B cell (primary cell): Measurements from ENCODE around the gene LAMA1. TPM values are rescaled to one million over a fixed set of nuclear protein-coding genes. Genes with fewer than 3 reads are reported as not detected.

Source experiments
- ATAC-seq: fragments of 200-7000 bp; cut with Tn5 transposase; one replicate; pipeline ENCODE4 v1.10.0; 2021; ENCODE audit warnings: low read depth, mild to moderate bottlenecking, moderate number of reproducible peaks, moderate library complexity
- CTCF ChIA-PET: fragments of 350-600 bp; sonication (Branson Sonifier 250); formaldehyde crosslinking; loops from one replicate; lab custom pipeline; 2021; ENCODE audit warnings: antibody characterized with exemption, inconsistent platforms; lab: Charles Lee
- POLR2A ChIA-PET: fragments of 350-600 bp; sonication (Branson Sonifier 250); formaldehyde crosslinking; loops from one replicate; lab custom pipeline; 2021; ENCODE audit warnings: antibody characterized with exemption; lab: Charles Lee
- DNase-seq: peaks from one replicate; pipeline ENCODE4 v3.0.0; 2013
- H2AFZ ChIP-seq: 2 replicates; pipeline ENCODE4 v1.6.1; 2012; ENCODE audit warnings: mild to moderate bottlenecking, low read depth, low read length; ENCODE audit not compliant: insufficient read depth, poor library complexity, severe bottlenecking
- H3K27ac ChIP-seq, 2 donors: 1 replicate in 1 of 2; 2 replicates in 1 of 2; pipeline ENCODE4 v1.5.1; 2012 to 2013; ENCODE audit warnings: low read length in 2 of 2, mild to moderate bottlenecking in 2 of 2, moderate library complexity in 1 of 2
- H3K27me3 ChIP-seq, 4 experiments: fragments of 200-600 bp in 1 of 4; sonication (generic) in 1 of 4; replicated peaks in 1 of 4; 1 replicate in 2 of 4; 2 replicates in 2 of 4; pipeline versions ENCODE4 v1.6.1 to v1.7.0; 2013 to 2016; ENCODE audit warnings: low read length in 3 of 4, mild to moderate bottlenecking in 2 of 4, mixed read lengths in 1 of 4, moderate library complexity in 1 of 4; ENCODE audit not compliant: insufficient read depth in 4 of 4, control insufficient read depth in 3 of 4; ENCODE audit errors: control extremely low read depth in 1 of 4
- H3K36me3 ChIP-seq, 2 experiments: replicated peaks in 1 of 2; 1 replicate in 1 of 2; 2 replicates in 1 of 2; pipeline versions ENCODE4 v1.6.1 to v1.7.1; 2013; ENCODE audit warnings: low read length in 1 of 2; ENCODE audit not compliant: insufficient read depth in 2 of 2, control insufficient read depth in 1 of 2; ENCODE audit errors: control extremely low read depth in 1 of 2, extremely low read depth in 1 of 2
- H3K4me1 ChIP-seq, 2 donors: fragments of 200-600 bp in 1 of 2; sonication (generic) in 1 of 2; 1 replicate in 1 of 2; 2 replicates in 1 of 2; pipeline versions ENCODE4 v1.5.1 to v1.6.1; 2013 to 2017; ENCODE audit warnings: low read length in 2 of 2; ENCODE audit not compliant: control insufficient read depth in 2 of 2, insufficient read depth in 2 of 2
- H3K4me2 ChIP-seq: replicated peaks from 2 replicates; pipeline ENCODE3; 2012; ENCODE audit warnings: mild to moderate bottlenecking, low read depth, low read length; ENCODE audit not compliant: poor library complexity, severe bottlenecking
- H3K4me3 ChIP-seq, 5 experiments: fragments of 200-600 bp in 1 of 5; sonication (generic) in 1 of 5; 1 replicate in 3 of 5; 2 replicates in 2 of 5; pipeline versions ENCODE4 v1.5.1 to v1.7.0; 2011 to 2016; ENCODE audit warnings: low read length in 4 of 5, mild to moderate bottlenecking in 4 of 5, low read depth in 2 of 5, control low read depth in 1 of 5, moderate library complexity in 1 of 5; ENCODE audit not compliant: insufficient read depth in 1 of 5; ENCODE audit errors: control extremely low read depth in 1 of 5, extremely low read depth in 1 of 5
- H3K79me2 ChIP-seq: fragments of 200-600 bp; sonication (generic); one replicate; pipeline ENCODE4 v1.6.0; 2016; ENCODE audit warnings: low read length; ENCODE audit not compliant: control insufficient read depth, insufficient read depth
- H3K9ac ChIP-seq: fragments of 200-600 bp; sonication (generic); 2 replicates; pipeline ENCODE4 v1.6.1; 2017; ENCODE audit warnings: mild to moderate bottlenecking, low read length, moderate library complexity
- H3K9me3 ChIP-seq, 3 donors: one replicate each; pipeline versions ENCODE4 v1.6.1 to v1.7.1; 2013; ENCODE audit warnings: low read length in 2 of 3; ENCODE audit not compliant: control insufficient read depth in 2 of 3, insufficient read depth in 1 of 3; ENCODE audit errors: control extremely low read depth in 1 of 3
- H4K20me1 ChIP-seq: 2 replicates; pipeline ENCODE4 v1.6.0; 2012; ENCODE audit warnings: mild to moderate bottlenecking, low read length; ENCODE audit not compliant: insufficient read depth, control insufficient read depth, poor library complexity, severe bottlenecking
- H3K27ac Mint-ChIP-seq: one replicate; pipeline ENCODE4 v1.8.0; 2021; ENCODE audit warnings: mixed read lengths
- H3K27me3 Mint-ChIP-seq: one replicate; pipeline ENCODE4 v1.8.0; 2021; ENCODE audit warnings: mixed read lengths
- H3K4me1 Mint-ChIP-seq: one replicate; pipeline ENCODE4 v1.8.0; 2021; ENCODE audit warnings: mixed read lengths
- H3K4me3 Mint-ChIP-seq: one replicate; pipeline ENCODE4 v1.8.0; 2021; ENCODE audit warnings: mixed read lengths
- H3K9me3 Mint-ChIP-seq: one replicate; pipeline ENCODE4 v1.8.0; 2022; ENCODE audit warnings: mixed read lengths; ENCODE audit not compliant: insufficient read depth
- EZH2 ChIP-seq: IDR thresholded peaks from 2 replicates; pipeline ENCODE4 v1.6.1; 2012; ENCODE audit warnings: borderline replicate concordance, low read depth, mild to moderate bottlenecking, moderate library complexity, low read length; ENCODE audit not compliant: insufficient read depth, poor library complexity, severe bottlenecking
- WGBS: methylation state at CpG from one replicate; pipeline ENCODE4 v1.1.5; 2013; ENCODE audit warnings: missing lambda C conversion rate; ENCODE audit not compliant: insufficient coverage; 5-methylcytosine and 5-hydroxymethylcytosine counted together
- intact Hi-C: fragments of 100-400 bp; cut with micrococcal nuclease; formaldehyde crosslinking; loops from one replicate; pipeline ENCODE4 v1.10.0; 2022
- polyA plus RNA-seq: library from polyadenylated mRNA; depleted of rRNA; stranded (reverse); fragments of >200 nt; gene quantifications from 2 replicates; pipeline ENCODE4 v1.2.3, GENCODE V29; 2012
- total RNA-seq, 2 donors: library from RNA; stranded (reverse); fragments of 120-200 nt in 1 of 2; gene quantifications; 1 replicate in 1 of 2; 2 replicates in 1 of 2; pipeline versions ENCODE4 v1.2.3 to v1.2.4, GENCODE V29; 2013 to 2022
- TF ChIP-seq, protein P1 (sequence below): fragments of 200-600 bp; IDR thresholded peaks from one replicate; pipeline ENCODE4 v1.8.0; 2022; ENCODE audit warnings: antibody characterized with exemption, mild to moderate bottlenecking

The LAMA1 gene
- total and polyA plus RNA-seq, 2 donors (not counting 1 experiment from before 2014, with no cell fraction given): not detected

DNA sequence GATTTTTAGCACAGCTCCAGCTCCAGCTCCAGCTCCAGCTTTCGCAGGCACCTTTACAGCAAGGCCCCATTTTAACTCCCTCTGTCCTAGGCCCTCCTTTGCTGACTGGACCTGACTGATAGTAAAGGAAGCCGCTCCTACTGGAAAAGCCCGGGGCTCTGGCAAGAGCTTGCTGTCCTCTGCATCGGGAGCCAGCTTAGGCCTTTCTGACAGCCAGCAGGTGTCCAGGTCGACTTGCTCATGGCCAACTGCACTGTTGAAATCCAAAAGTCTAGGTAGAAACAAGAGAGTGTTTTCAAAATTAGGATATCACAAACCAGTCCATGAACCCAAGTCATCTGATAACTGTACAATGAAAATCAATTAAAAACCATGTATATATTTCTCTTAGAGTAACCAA lies 161.1 kb downstream of the LAMA1 start:
- ChIA-PET CTCF (no interaction called here), POLR2A (no interaction called here)
- H3K4me3 ChIP-seq: no peak overlapping the region
- ATAC-seq (no peak), DNase-seq (no peak)
- no peak overlapping the region for H3K9ac ChIP-seq
- H3K27me3 Mint-ChIP-seq: no peaks in the 10 kb centered on the region
- WGBS: 93% methylated on average over 5 of the region's 5 CpGs
- H3K36me3 ChIP-seq: no peaks in the 10 kb centered on the region
- no peak overlapping the region for H3K4me2 ChIP-seq
- no peak overlapping the region for H2AFZ ChIP-seq
- H4K20me1 ChIP-seq: no peaks in the 10 kb centered on the region
- no peak for TF ChIP-seq EZH2
- TF ChIP-seq, protein P1, sequence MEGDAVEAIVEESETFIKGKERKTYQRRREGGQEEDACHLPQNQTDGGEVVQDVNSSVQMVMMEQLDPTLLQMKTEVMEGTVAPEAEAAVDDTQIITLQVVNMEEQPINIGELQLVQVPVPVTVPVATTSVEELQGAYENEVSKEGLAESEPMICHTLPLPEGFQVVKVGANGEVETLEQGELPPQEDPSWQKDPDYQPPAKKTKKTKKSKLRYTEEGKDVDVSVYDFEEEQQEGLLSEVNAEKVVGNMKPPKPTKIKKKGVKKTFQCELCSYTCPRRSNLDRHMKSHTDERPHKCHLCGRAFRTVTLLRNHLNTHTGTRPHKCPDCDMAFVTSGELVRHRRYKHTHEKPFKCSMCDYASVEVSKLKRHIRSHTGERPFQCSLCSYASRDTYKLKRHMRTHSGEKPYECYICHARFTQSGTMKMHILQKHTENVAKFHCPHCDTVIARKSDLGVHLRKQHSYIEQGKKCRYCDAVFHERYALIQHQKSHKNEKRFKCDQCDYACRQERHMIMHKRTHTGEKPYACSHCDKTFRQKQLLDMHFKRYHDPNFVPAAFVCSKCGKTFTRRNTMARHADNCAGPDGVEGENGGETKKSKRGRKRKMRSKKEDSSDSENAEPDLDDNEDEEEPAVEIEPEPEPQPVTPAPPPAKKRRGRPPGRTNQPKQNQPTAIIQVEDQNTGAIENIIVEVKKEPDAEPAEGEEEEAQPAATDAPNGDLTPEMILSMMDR: no peak
- no peaks in the 10 kb centered on the region for H3K27me3 ChIP-seq
- no peaks in the 10 kb centered on the region for H3K4me1 Mint-ChIP-seq
- H3K27ac ChIP-seq: no peak overlapping the region
- peaks cover 0 to 31% (median 0%) of the 10 kb centered on the region in 3 donors for H3K9me3 ChIP-seq
- H3K4me3 Mint-ChIP-seq: no peak overlapping the region
- H3K27ac Mint-ChIP-seq: no peak overlapping the region
- intact Hi-C loops: no loop called here
- H3K4me1 ChIP-seq: no peaks in the 10 kb centered on the region
- peaks cover 3% of the 10 kb centered on the region for H3K9me3 Mint-ChIP-seq
- H3K79me2 ChIP-seq: no peaks in the 10 kb centered on the region

DNA sequence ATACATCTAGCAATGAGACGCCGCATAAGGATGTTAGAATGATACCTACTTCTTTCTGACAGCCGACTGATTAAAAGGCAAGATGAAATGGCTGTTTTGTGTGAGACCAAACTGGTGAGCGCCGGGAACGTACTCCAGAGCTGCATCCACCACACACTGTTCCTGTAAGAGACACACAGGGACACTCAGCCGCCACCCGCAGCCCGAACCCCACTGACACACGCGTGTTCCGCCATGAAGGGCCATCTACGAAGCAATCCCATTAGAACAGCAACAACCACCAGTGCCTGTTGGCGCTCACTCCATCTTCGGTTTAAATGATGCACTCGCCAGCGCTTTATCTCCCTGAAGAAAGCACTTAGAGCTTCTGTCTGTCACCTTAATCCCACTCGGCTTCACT lies 162.3 kb downstream of the LAMA1 start:
- Mint-ChIP-seq H3K27me3 (no peaks in the 10 kb centered on the region), H3K9me3 (peaks cover 2% of the 10 kb centered on the region), H3K4me3 (no peak overlapping the region), H3K4me1 (no peaks in the 10 kb centered on the region), H3K27ac (no peak overlapping the region)
- Histone ChIP-seq H3K4me2 (no peak overlapping the region), H3K36me3 (no peaks in the 10 kb centered on the region), H3K27me3 (no peaks in the 10 kb centered on the region), H3K9me3 (peaks cover 0 to 29% (median 0%) of the 10 kb centered on the region in 3 donors), H4K20me1 (no peaks in the 10 kb centered on the region), H2AFZ (no peak overlapping the region), H3K4me3 (no peak overlapping the region), H3K27ac (no peak overlapping the region), H3K4me1 (no peaks in the 10 kb centered on the region), H3K79me2 (no peaks in the 10 kb centered on the region), H3K9ac (no peak overlapping the region)
- intact Hi-C loops: no loop called here
- CTCF ChIA-PET: no interaction called here
- no peak for TF ChIP-seq EZH2
- TF ChIP-seq, protein P1: no peak
- 98% methylated on average over 12 of the region's 18 CpGs for WGBS
- DNase-seq: no peak
- ATAC-seq: no peak
- POLR2A ChIA-PET: no interaction called here
